IMR-90 (cell line): ENCODE results near the gene AGBL3. TPM values are rescaled to one million over a fixed set of nuclear protein-coding genes. Genes with fewer than 3 reads are reported as not detected.

ENCODE experiments used
- ATAC-seq: fragments of 200-7000 bp; cut with Tn5 transposase; 2 replicates; pipeline ENCODE4 v1.9.1; 2020; ENCODE audit warnings: low read depth, mild to moderate bottlenecking, moderate library complexity
- BruUV-seq: library from RNA; stranded (reverse); fragments of 400-500 nt; replicated peaks from 2 replicates; lab custom pipeline; 2021; lab: Mats Ljungman, UMichigan
- CTCF ChIA-PET: fragments of 300-600 bp; formaldehyde crosslinking; extraction: SDS; loops from one replicate; lab custom pipeline; 2021; ENCODE audit warnings: antibody characterized with exemption; lab: Yijun Ruan, JAX
- POLR2A ChIA-PET: fragments of 300-600 bp; sonication (Branson Sonifier 250); formaldehyde crosslinking; loops from one replicate; lab custom pipeline; 2022; ENCODE audit warnings: antibody characterized with exemption; ENCODE audit not compliant: unreplicated experiment; lab: Charles Lee
- DNase-seq: peaks from one replicate; pipeline ENCODE4 v3.0.0; 2013
- H2AFZ ChIP-seq: replicated peaks from 2 replicates; pipeline ENCODE3; 2013; ENCODE audit warnings: low read length, mild to moderate bottlenecking; ENCODE audit not compliant: poor library complexity
- H2AK5ac ChIP-seq: 2 replicates; pipeline ENCODE4 v1.6.1; 2013; ENCODE audit warnings: low read depth, low read length, inconsistent platforms
- H2AK9ac ChIP-seq: replicated peaks from 2 replicates; pipeline ENCODE3; 2013; ENCODE audit warnings: mild to moderate bottlenecking, low read depth, low read length, moderate library complexity; ENCODE audit not compliant: poor library complexity
- H2BK120ac ChIP-seq: 2 replicates; pipeline ENCODE4 v1.6.1; 2013; ENCODE audit warnings: low read depth, low read length, inconsistent platforms
- H2BK15ac ChIP-seq: 3 replicates; pipeline ENCODE4 v1.6.1; 2013; ENCODE audit warnings: low read depth, low read length, inconsistent platforms
- H2BK20ac ChIP-seq: 2 replicates; pipeline ENCODE4 v1.6.1; 2013; ENCODE audit warnings: low read depth, mild to moderate bottlenecking, inconsistent platforms, low read length, moderate library complexity
- H2BK5ac ChIP-seq: 2 replicates; pipeline ENCODE4 v1.6.1; 2013; ENCODE audit warnings: mild to moderate bottlenecking, low read depth, low read length, inconsistent platforms; ENCODE audit not compliant: poor library complexity, severe bottlenecking
- H3K14ac ChIP-seq: replicated peaks from 2 replicates; pipeline ENCODE4 v1.6.1; 2013; ENCODE audit warnings: low read depth, low read length, inconsistent platforms
- H3K18ac ChIP-seq: 2 replicates; pipeline ENCODE4 v1.6.1; 2013; ENCODE audit warnings: low read depth, low read length, control low read depth
- H3K23ac ChIP-seq: 2 replicates; pipeline ENCODE4 v1.6.1; 2013; ENCODE audit warnings: low read depth, low read length, inconsistent platforms
- H3K27ac ChIP-seq: 2 replicates; pipeline ENCODE4 v1.5.1; 2013; ENCODE audit warnings: mild to moderate bottlenecking, control low read depth, low read length; ENCODE audit not compliant: insufficient read depth
- H3K27me3 ChIP-seq: 2 replicates; pipeline ENCODE4 v1.6.1; 2013; ENCODE audit warnings: low read length; ENCODE audit not compliant: control insufficient read depth, insufficient read depth
- H3K36me3 ChIP-seq: 2 replicates; pipeline ENCODE4 v1.6.1; 2013; ENCODE audit warnings: low read length, mixed read lengths; ENCODE audit not compliant: control insufficient read depth, insufficient read depth
- H3K4ac ChIP-seq: 2 replicates; pipeline ENCODE4 v1.6.1; 2013; ENCODE audit warnings: low read depth, low read length, inconsistent platforms
- H3K4me1 ChIP-seq: 2 replicates; pipeline ENCODE4 v1.6.1; 2013; ENCODE audit warnings: low read length, mixed read lengths; ENCODE audit not compliant: control insufficient read depth, insufficient read depth
- H3K4me2 ChIP-seq: 2 replicates; pipeline ENCODE4 v1.6.1; 2013; ENCODE audit warnings: low read depth, mild to moderate bottlenecking, control low read depth, low read length, moderate library complexity
- H3K4me3 ChIP-seq: 2 replicates; pipeline ENCODE4 v1.5.1; 2013; ENCODE audit warnings: low read depth, mild to moderate bottlenecking, control low read depth, low read length, moderate library complexity; ENCODE audit not compliant: insufficient read depth
- H3K56ac ChIP-seq: 2 replicates; pipeline ENCODE4 v1.6.1; 2013; ENCODE audit warnings: low read length, inconsistent platforms; ENCODE audit not compliant: insufficient read depth; ENCODE audit errors: extremely low read depth
- H3K79me1 ChIP-seq, 2 experiments: 2 replicates each; pipeline ENCODE4 v1.6.1; 2013; ENCODE audit warnings: low read length in 2 of 2, inconsistent platforms in 1 of 2, low read depth in 1 of 2
- H3K9ac ChIP-seq: 2 replicates; pipeline ENCODE4 v1.6.1; 2013; ENCODE audit warnings: low read depth, low read length, control low read depth
- H3K9me1 ChIP-seq: 2 replicates; pipeline ENCODE4 v1.6.1; 2013; ENCODE audit warnings: low read length, inconsistent platforms; ENCODE audit not compliant: insufficient read depth
- H3K9me3 ChIP-seq: 2 replicates; pipeline ENCODE4 v1.6.1; 2013; ENCODE audit warnings: low read length; ENCODE audit not compliant: control insufficient read depth, insufficient read depth
- H4K20me1 ChIP-seq: 2 replicates; pipeline ENCODE4 v1.6.1; 2013; ENCODE audit warnings: low read length, inconsistent platforms; ENCODE audit not compliant: insufficient read depth
- H4K5ac ChIP-seq: 2 replicates; pipeline ENCODE4 v1.6.1; 2013; ENCODE audit warnings: mild to moderate bottlenecking, low read depth, low read length, control low read depth
- H4K8ac ChIP-seq, 2 experiments: 2 replicates each; pipeline ENCODE4 v1.6.1; 2013; ENCODE audit warnings: low read depth in 2 of 2, low read length in 2 of 2, control low read depth in 1 of 2, inconsistent platforms in 1 of 2
- H4K91ac ChIP-seq: 2 replicates; pipeline ENCODE4 v1.6.1; 2013; ENCODE audit warnings: low read depth, low read length, inconsistent platforms; ENCODE audit not compliant: insufficient read depth
- BHLHE40 ChIP-seq: fragments of 150-350 bp; IDR thresholded peaks from 2 replicates; pipeline ENCODE4 v1.6.1; 2016; ENCODE audit warnings: mild to moderate bottlenecking, low read depth, low read length
- CEBPB ChIP-seq: IDR thresholded peaks from 2 replicates; pipeline ENCODE4 v1.6.1; 2012; ENCODE audit warnings: low read depth, low read length, improper control_type of control experiment
- CHD1 ChIP-seq: IDR thresholded peaks from 2 replicates; pipeline ENCODE4 v1.6.1; 2012; ENCODE audit warnings: low read depth, low read length, improper control_type of control experiment
- FOS ChIP-seq: fragments of 150-350 bp; IDR thresholded peaks from 2 replicates; pipeline ENCODE4 v1.6.1; 2016; ENCODE audit warnings: low read depth, low read length
- MAFK ChIP-seq: IDR thresholded peaks from 2 replicates; pipeline ENCODE4 v1.6.1; 2012; ENCODE audit warnings: low read depth, low read length, improper control_type of control experiment
- MXI1 ChIP-seq: IDR thresholded peaks from 2 replicates; pipeline ENCODE4 v1.6.1; 2012; ENCODE audit warnings: low read depth, mild to moderate bottlenecking, low read length, moderate library complexity, borderline replicate concordance
- NFE2L2 ChIP-seq: fragments of 150-350 bp; IDR thresholded peaks from 2 replicates; pipeline ENCODE4 v1.6.1; 2016; ENCODE audit warnings: low read depth, mild to moderate bottlenecking, low read length
- SMC3 ChIP-seq: fragments of 150-350 bp; IDR thresholded peaks from 2 replicates; pipeline ENCODE4 v1.6.1; 2016; ENCODE audit warnings: low read depth, mild to moderate bottlenecking, antibody characterized with exemption, low read length, moderate library complexity
- WGBS, 2 experiments: methylation state at CpG; one replicate each; pipeline versions ENCODE4 v1.1.5 to v1.1.7; 2013; ENCODE audit warnings: missing lambda C conversion rate in 2 of 2; ENCODE audit not compliant: insufficient read length in 1 of 2; ENCODE audit errors: extremely low coverage in 2 of 2; 5-methylcytosine and 5-hydroxymethylcytosine counted together
- dilution Hi-C: fragments of 300-500 bp; cut with HindIII; formaldehyde crosslinking; loops from one replicate; pipeline ENCODE4 v1.14.3; 2018; ENCODE audit warnings: low sequenced_read_pairs; ENCODE audit not compliant: unreplicated experiment
- in situ Hi-C: fragments of 300-500 bp; cut with MboI; formaldehyde crosslinking; loops from 3 replicates; pipeline ENCODE4 v1.14.3; 2019; ENCODE audit warnings: low sequenced_read_pairs, inconsistent platforms, mixed read lengths
- intact Hi-C: fragments of 100-400 bp; cut with micrococcal nuclease; formaldehyde crosslinking; loops from 2 replicates; pipeline ENCODE4 v1.10.0; 2022
- polyA plus RNA-seq, 3 experiments: library from polyadenylated mRNA; depleted of rRNA; stranded (reverse); fragments of >200 nt; gene quantifications; 2 replicates each; pipeline ENCODE4 v1.2.3, GENCODE V29; 2012; ENCODE audit warnings: low replicate concordance in 1 of 3
- total RNA-seq: library from RNA; depleted of rRNA; stranded (reverse); fragments of >200 nt; gene quantifications from 2 replicates; pipeline ENCODE4 v1.2.3, GENCODE V29; 2012
- TF ChIP-seq, protein P1 (sequence below): conservative IDR thresholded peaks from 2 replicates; pipeline ENCODE4 v1.5.1; 2012; ENCODE audit warnings: mild to moderate bottlenecking, low read depth, low read length, improper control_type of control experiment
- TF ChIP-seq, protein P2 (sequence below): fragments of 150-350 bp; IDR thresholded peaks from 2 replicates; pipeline ENCODE4 v1.6.1; 2017; ENCODE audit warnings: mild to moderate bottlenecking, antibody characterized with exemption, low read length, low read depth

AGBL3 gene
- total and polyA plus RNA-seq, 2 of the 4 experiments (the other 2 are of a cell fraction), result 0.18 to 0.65 TPM

DNA sequence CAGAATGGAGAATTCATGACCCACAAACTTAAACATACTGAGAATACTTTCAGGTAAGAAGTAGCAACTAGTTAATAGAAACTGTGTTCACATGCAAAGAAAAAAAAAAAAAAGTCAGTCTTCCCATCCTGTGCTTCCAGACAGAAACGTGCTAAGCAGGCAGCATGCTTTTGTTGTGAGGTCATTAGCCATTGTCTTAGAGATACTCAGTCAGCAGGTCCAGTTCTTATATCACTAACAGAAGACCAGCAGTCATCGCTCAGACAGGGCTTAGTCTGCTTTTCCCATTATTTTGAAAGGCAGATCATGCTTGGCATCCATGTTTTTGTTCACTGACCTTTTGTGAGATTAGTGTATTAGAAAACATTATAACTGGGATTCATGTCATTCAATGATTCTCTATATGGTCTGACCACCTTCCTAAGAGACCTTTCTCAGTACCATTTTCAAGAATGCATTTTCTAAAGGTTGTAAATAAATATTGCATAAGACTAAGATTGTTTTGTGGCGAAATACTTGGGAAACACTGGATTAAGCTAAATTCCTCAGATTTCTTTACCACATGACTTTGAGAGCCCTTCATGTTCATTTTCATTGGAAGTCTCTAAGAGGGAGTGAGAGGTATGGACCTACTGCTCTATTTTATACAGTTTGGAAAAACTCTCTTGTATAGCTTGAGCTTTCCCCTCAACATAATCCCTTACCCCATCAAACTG, 45.0 kb upstream of the AGBL3 start:
- no peak overlapping the region for H4K91ac ChIP-seq
- H2AK9ac ChIP-seq, result no peak overlapping the region
- no peak overlapping the region for H2BK120ac ChIP-seq
- H3K4me2 ChIP-seq, result no peak overlapping the region
- H4K8ac ChIP-seq, result no peak overlapping the region; a peak in 1 of 4 replicates
- H2BK20ac ChIP-seq, result no peak overlapping the region
- no peak overlapping the region for H3K27ac ChIP-seq
- no TSS peak for BruUV-seq
- H3K9ac ChIP-seq, result no peak overlapping the region
- ATAC-seq, result peak; percentile 56
- H4K20me1 ChIP-seq, result peaks cover 9% of the 10 kb centered on the region; the same call in 1 of the 2 replicates
- no peak overlapping the region for H3K4me3 ChIP-seq
- dilution Hi-C loops, result no loop called here
- peak overlapping the region; percentile 73 for H2BK5ac ChIP-seq
- DNase-seq, result peak; percentile 92
- H3K9me3 ChIP-seq, result no peaks in the 10 kb centered on the region
- H3K4ac ChIP-seq, result no peak overlapping the region
- no peak overlapping the region for H4K5ac ChIP-seq
- no peak overlapping the region for H2BK15ac ChIP-seq
- peaks cover 13% of the 10 kb centered on the region for H3K4me1 ChIP-seq
- peaks cover 22% of the 10 kb centered on the region for H3K36me3 ChIP-seq
- H3K9me1 ChIP-seq, result peaks cover 16% of the 10 kb centered on the region
- H3K18ac ChIP-seq, result no peak overlapping the region
- no CpG with 5 or more reads among the region's 3 CpGs for WGBS, 2 experiments
- ChIA-PET POLR2A (interaction anchor here (0.7 kb wide), 1 partner anchor 155 kb away, joined by 5 read pairs; no protein-coding TSS in a partner anchor), CTCF (no interaction called here)
- no peak overlapping the region for H2AK5ac ChIP-seq
- H2AFZ ChIP-seq, result no peak overlapping the region
- no peaks in the 10 kb centered on the region for H3K27me3 ChIP-seq
- H3K56ac ChIP-seq, result no peak overlapping the region
- no peak overlapping the region for H3K23ac ChIP-seq
- peaks cover 21 to 63% of the 10 kb centered on the region in 2 experiments for H3K79me1 ChIP-seq
- intact Hi-C loops, result no loop called here
- in situ Hi-C loops, result no loop called here
- H3K14ac ChIP-seq, result peak overlapping the region; percentile 30; the same call in 1 of the 2 replicates
- TF ChIP-seq, protein P1, sequence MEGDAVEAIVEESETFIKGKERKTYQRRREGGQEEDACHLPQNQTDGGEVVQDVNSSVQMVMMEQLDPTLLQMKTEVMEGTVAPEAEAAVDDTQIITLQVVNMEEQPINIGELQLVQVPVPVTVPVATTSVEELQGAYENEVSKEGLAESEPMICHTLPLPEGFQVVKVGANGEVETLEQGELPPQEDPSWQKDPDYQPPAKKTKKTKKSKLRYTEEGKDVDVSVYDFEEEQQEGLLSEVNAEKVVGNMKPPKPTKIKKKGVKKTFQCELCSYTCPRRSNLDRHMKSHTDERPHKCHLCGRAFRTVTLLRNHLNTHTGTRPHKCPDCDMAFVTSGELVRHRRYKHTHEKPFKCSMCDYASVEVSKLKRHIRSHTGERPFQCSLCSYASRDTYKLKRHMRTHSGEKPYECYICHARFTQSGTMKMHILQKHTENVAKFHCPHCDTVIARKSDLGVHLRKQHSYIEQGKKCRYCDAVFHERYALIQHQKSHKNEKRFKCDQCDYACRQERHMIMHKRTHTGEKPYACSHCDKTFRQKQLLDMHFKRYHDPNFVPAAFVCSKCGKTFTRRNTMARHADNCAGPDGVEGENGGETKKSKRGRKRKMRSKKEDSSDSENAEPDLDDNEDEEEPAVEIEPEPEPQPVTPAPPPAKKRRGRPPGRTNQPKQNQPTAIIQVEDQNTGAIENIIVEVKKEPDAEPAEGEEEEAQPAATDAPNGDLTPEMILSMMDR, result no peak
- peak; percentile 42; the same call in 1 of the 2 replicates for TF ChIP-seq MAFK
- TF ChIP-seq CEBPB, result peak; percentile 67
- no peak for TF ChIP-seq SMC3
- TF ChIP-seq, protein P2, sequence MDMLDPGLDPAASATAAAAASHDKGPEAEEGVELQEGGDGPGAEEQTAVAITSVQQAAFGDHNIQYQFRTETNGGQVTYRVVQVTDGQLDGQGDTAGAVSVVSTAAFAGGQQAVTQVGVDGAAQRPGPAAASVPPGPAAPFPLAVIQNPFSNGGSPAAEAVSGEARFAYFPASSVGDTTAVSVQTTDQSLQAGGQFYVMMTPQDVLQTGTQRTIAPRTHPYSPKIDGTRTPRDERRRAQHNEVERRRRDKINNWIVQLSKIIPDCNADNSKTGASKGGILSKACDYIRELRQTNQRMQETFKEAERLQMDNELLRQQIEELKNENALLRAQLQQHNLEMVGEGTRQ, result no peak
- peak; percentile 66; the same call in 1 of the 2 replicates for TF ChIP-seq MXI1
- TF ChIP-seq FOS, result peak; percentile 29; the same call in 1 of the 2 replicates
- TF ChIP-seq NFE2L2, result no peak; the same call in 1 of the 2 replicates
- peak; percentile 97 for TF ChIP-seq BHLHE40
- TF ChIP-seq CHD1, result no peak
